NCI-H187 (cell line): Measurements from ENCODE around the gene BCS1L.
A peak's percentile ranks its signal among the peaks of the same experiment; 100 is the strongest.

Experiments used
- DNase-seq, 2 experiments: peaks; one replicate each; lab custom pipeline; 2025; lab: John Stamatoyannopoulos, UW

BCS1L gene

GRCh38 chr2:218659258-218659987, at the start of gene BCS1L, which contains the start of gene ZNF142:
Gene BCS1L, plus strand, starts transcription at chr2:218659683. Its CDS starts 1,305 bp downstream, at chr2:218660988.
Gene ZNF142, minus strand, starts transcription at chr2:218659623. Its CDS starts 3,194 bp downstream, at chr2:218656429.
- peak; percentile 65 to 72 for DNase-seq

- no peak for DNase-seq
These were observed 43.6 kb upstream of the BCS1L start for GRCh38 chr2:218615868-218616315.

- no peak for DNase-seq
These were observed 41.2 kb upstream of the BCS1L start for GRCh38 chr2:218618102-218618860.

GRCh38 chr2:218621007-218621406, 38.5 kb upstream of the BCS1L start:
- DNase-seq: no peak

GRCh38 chr2:218622606-218623365, 36.7 kb upstream of the BCS1L start:
- no peak for DNase-seq

GRCh38 chr2:218623366-218623705, 36.1 kb upstream of the BCS1L start:
- DNase-seq: no peak

GRCh38 chr2:218626369-218626768, 33.1 kb upstream of the BCS1L start:
- no peak for DNase-seq

GRCh38 chr2:218627939-218628338, 31.5 kb upstream of the BCS1L start:
- DNase-seq: no peak

- DNase-seq: no peak
These were observed 27.6 kb upstream of the BCS1L start for GRCh38 chr2:218631837-218632236.

- no peak for DNase-seq
These were observed 23.8 kb upstream of the BCS1L start for GRCh38 chr2:218635719-218636118.

GRCh38 chr2:218638372-218638771, 21.1 kb upstream of the BCS1L start:
- no peak for DNase-seq

GRCh38 chr2:218642121-218642656, 17.3 kb upstream of the BCS1L start:
- DNase-seq: no peak

- DNase-seq: no peak
These were observed 16.7 kb upstream of the BCS1L start for GRCh38 chr2:218642786-218643185.

- no peak for DNase-seq
These were observed 15.7 kb upstream of the BCS1L start for GRCh38 chr2:218643751-218644310.

GRCh38 chr2:218644721-218645120, 14.8 kb upstream of the BCS1L start:
- no peak for DNase-seq

- DNase-seq: no peak
These were observed 14.4 kb upstream of the BCS1L start for GRCh38 chr2:218645126-218645525.

- no peak for DNase-seq
These were observed 11.2 kb upstream of the BCS1L start for GRCh38 chr2:218648088-218648786.

- no peak for DNase-seq
These were observed 10.7 kb upstream of the BCS1L start for GRCh38 chr2:218648787-218649100.

GRCh38 chr2:218655751-218656150, 3.7 kb upstream of the BCS1L start:
- no peak for DNase-seq

- DNase-seq: peak in 1 of 2 experiments; percentile 6
These were observed 719 bp upstream of the BCS1L start for GRCh38 chr2:218658671-218659257.

- no peak for DNase-seq
These were observed 490 bp downstream of the BCS1L start for GRCh38 chr2:218659988-218660358.
